NCI-H1417 treated with DMSO at 0.1 percent for 48 hours (cell line): ENCODE results near the gene TSPAN4.

ENCODE experiments used
- DNase-seq: peaks from one replicate; lab custom pipeline; 2025; lab: John Stamatoyannopoulos, UW

The TSPAN4 gene

GRCh38 chr11:824292-824880 lies 18.3 kb upstream of the TSPAN4 start:
- DNase-seq = no peak

- no peak for DNase-seq
Observed at GRCh38 chr11:824942-825341, 17.7 kb upstream of the TSPAN4 start.

DNA sequence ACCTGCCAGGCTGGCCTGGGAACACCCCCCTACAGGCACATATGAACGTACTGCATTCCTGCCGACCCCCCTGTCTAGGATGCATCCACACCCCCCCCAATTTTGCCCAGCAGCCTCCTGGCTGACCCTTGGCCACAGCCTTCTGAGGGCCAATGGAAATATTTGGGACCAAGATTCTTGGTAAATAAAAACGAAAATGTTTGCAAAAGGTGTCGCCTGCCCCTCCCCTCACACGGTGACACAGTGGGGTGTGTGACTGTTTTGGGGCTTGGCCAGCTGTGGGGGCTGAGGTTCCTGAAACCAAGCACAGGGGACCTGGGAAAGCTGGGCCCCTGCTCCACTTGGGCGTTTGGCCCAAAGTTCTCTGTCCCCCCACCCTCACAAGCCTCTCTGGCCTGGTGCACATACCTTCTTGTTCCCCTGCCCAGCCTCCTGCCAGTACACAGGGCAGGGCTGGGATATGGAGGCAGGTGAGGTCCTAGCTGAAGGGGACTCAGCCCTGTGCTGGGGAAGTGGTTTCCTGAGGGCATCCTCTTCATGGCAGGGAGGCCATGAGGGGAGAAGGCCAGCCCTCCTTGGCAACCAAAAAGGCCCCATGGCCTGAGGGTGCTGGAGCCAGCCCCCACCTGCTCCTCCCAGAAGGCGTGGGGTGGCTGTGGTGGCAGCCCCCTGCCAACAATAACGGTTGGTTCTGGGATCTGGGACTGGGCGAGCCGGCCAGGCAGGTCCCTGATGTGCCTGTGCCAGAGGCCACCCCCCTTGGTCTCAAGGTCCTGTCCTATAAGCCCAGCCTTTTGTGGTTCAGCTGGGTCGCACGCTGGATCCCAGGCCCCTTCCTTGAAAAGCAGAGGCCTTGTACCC lies 17.1 kb upstream of the TSPAN4 start:
- no peak for DNase-seq

GRCh38 chr11:826227-826621 lies 16.4 kb upstream of the TSPAN4 start:
- DNase-seq = no peak

- no peak for DNase-seq
Observed at GRCh38 chr11:826836-827145, 15.9 kb upstream of the TSPAN4 start.

DNA sequence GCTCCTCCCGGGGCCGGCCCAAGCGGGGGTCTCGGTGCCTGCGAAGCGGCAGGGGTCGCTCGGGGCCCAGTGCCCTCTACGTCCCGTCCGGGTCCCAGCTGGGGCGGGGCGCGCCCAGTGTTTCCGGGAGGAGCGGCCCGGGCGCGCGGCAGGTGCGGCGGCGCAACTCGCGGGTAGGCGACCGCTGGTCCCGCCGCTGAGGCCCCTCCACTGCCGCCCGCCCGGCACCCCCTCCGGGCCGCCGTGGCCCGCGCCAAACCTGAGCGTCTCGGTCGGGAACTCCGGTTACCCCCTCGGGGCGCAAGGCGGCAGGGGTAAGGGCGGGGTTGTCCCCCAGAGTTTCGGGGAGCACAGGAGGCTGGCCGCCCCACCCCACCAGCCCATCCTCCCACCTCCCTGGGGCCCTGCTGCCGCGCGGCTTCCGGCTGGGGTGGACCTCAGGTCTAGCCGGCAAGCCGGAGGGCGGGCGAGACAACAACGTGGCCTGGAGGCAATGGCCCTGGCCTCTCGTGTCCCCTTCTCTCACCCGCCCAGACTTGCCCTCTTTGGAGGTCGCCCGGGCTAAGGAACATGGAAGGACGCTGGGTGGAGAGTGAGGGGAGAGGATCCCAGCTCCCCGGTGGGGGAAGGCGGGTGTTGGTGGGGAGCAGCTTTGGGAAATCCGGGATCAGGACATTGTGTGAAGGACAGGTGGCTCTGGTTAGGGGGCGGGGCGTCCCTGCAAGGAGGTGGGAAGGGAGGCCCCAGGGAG lies 15.3 kb upstream of the TSPAN4 start:
- no peak for DNase-seq

DNA sequence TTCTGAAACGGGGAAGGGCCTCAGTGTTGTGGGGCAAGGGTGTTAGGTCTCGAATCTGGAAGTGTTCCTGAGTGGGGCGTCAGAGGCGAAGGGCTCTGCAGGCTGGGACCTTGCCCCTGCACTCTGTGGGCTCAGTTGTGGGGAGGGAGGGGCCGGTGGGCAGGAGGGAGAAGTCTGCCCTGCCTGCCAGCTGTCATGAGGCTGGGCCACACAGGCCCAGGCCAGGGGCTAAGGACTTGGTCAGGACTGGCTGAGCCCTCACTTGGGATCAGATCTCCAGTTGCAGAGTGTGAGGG lies 14.8 kb upstream of the TSPAN4 start, which contains the start of gene CRACR2B:
TSS of gene CRACR2B (plus strand) at position 23 of the 296 bp plus-strand sequence. CDS start 689 bp downstream, outside the sequence.
- DNase-seq = no peak

DNA sequence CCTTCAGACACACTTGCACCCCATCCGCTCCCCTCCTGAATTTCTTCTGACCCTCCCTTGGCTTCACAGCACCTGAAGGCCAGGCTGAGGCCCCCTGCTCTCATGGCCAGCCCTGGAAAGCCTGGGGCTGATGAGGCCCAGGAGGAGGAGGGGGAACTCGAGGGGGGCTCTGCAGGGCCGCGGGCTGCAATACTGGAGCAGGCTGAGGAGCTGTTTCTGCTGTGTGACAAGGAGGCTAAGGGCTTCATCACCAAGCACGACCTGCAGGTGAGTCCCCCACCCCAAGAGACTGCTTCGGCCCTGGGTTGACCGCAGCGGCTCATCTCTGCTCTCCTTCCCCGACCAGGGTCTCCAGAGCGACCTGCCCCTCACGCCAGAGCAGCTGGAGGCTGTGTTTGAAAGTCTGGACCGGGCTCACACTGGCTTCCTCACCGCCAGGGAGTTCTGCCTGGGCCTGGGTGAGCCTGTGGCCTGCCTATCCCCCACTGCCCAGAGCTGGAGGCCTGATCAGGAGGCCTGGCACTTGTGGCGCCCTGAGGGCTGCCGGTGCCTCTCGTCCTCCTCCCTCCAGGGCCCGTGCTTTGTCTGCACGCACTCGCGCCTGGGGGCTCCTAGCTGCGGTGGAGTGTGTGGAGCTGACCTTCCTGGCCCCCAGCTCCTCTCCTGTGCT lies 14.0 kb upstream of the TSPAN4 start:
- DNase-seq = no peak

- DNase-seq = no peak
Observed at GRCh38 chr11:829176-829846, 13.3 kb upstream of the TSPAN4 start.

- DNase-seq = no peak
Observed at GRCh38 chr11:829847-830294, 12.8 kb upstream of the TSPAN4 start.

DNA sequence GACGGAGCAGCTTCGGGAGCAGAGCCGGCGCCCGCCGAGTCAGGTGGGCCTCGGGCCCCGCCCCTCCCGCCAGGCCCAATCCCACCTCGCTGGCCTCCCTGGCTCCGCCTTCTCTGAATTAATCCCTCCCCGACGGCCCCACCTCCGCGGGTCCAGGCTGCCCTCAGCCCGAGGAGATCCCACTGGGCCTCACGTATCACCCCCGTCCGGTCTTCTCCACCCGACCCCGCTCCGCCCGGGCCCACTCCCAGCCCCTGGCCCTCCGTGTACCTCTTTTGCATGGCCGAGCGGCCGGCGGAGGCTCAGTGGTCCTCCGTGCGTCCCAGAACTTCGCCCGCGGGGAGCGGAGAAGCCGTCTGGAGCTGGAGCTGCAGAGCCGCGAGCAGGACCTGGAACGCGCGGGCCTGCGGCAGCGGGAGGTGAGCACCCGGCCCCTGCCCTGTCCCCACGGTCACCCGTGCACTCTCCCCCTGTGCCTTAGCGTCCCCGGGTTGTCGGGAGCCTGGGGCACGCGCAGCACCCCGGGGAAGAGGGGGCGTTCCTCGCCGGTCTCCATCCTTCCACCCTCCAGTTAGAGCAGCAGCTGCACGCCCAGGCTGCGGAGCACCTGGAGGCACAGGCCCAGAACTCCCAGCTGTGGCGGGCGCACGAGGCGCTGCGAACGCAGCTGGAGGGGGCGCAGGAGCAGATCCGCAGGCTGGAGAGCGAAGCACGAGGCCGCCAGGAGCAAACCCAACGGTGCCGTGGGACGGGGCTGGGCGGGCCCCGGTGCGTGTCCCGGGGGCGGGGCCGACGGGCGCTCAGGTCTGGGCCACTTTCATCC lies 12.1 kb upstream of the TSPAN4 start:
- DNase-seq = no peak

DNA sequence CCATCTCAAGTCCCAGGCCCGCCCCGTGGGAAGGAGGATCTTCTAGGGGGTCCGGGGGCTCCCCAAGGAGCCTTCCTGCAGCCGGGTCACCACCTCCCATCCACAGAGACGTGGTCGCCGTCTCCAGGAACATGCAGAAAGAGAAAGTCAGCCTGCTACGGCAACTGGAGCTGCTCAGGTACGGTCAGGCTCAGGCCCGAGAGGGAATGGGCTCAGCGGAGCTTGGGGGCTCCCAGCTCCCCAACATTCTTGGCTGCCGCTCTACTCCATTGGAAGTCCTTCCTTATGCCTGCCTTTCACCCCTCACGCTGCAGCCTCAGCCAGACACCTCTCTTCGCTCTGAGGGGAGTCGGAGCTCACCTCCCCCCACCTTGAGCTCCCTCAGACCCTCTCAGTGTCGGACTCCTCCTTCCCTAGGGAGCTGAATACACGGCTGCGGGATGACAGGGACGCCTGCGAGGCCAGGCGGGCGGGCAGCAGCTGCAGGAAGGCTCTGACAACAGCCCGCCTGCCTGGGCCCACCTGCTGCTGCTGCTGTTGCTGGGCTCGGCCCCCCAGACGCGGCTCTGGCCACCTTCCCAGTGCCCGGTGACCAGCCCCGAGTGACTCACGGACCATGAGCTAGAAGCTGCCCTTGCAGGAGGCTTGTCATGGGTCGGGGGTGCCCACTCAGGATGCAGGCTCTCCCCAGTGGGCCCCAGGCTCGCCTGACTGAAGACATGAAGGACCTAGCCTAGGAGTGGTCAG lies 11.4 kb upstream of the TSPAN4 start:
- no peak for DNase-seq

DNA sequence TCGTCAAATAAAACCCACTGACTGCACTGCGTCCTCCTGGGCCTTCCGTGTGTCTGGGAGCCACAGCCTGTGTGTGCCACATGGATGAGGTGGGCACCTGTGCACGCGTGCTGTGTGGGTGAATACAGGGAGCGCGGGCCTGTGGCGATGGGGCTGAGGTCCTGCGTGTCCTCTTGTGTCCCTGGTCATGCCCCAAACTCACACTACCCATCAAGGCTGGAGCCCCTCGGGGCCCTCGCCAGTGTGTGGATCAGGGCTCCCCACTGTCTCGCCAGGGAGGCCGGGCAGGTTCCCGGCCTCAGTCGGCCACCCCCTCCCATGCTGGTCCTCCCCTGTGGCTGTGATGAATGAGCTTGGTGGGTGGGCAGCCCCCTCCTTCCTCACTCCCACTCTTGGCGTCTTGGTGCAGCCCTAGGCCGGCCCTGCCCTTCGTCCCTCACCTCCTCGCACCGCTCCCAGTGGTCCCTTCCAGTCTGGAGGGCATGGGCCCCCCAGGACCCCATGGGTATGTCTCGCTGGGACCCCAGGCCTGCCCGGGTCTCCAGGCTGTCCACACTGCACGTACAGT lies 10.6 kb upstream of the TSPAN4 start:
- DNase-seq = no peak

DNA sequence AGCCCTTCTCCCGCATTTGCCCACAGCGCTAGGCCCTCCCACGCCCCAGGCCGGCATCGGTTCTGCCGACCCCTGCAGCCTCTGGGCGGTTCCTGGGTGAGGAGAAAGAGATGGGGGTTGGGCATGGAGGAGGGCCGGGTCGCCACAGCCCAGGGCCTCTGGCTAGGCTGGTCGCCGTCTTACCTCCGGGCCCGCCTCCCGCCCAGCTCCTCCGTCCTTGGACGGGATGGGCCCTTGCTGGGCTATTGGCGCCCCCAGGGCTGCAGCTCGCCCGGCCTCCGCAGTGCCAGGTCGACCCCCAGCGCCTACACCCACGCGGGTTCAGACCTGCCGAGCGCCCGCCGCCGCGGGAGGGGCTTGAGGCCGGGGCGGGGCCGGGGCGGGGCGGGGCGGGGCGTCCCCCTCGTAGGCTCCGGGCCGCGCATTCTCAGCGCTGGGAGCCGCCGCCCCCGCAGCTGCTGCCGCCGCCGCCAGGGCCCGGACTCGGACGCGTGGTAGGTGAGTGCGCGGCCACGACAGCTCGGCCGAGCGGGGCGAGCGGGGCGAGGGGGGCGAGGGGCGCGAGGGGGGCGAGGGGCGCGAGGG lies 10.0 kb upstream of the TSPAN4 start, which contains the start of gene CD151:
TSS of gene CD151 (plus strand) at position 424 of the 585 bp plus-strand sequence. CDS start 3,118 bp downstream, outside the sequence.
- DNase-seq = no peak

DNA sequence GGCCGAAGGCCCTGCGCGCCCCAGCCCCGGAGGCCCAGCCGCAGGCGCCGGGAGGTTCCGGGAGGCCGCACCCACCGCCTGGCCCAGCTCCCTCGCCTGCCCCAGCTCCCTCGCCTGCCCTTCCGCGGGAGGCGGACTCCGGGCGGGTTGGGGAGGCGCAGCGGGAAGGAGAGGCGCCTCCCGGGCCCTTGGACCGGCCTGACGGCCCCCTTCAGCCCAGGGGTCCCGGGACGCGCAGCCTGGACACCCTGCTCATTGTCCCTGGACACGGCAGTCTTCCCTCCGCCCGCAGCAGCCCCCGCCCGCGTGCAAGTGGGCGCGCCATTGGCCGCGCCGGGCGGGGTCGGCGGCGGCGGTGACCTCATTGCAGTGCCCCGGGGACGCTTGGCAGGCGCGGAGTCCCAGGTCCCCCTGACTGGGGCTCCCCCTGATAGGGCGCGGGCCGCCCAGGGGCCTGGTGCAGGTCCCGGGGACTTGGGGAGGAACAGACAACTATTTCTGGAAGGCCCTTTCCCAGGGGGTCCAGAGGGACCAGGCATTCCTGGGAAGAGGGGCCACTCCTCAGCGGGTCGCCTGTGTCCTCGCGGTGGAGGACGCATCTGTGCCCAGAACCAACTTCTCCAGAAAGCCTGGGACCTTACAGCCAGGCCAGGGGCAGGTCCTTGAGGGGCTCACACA lies 9.4 kb upstream of the TSPAN4 start:
- no peak for DNase-seq

GRCh38 chr11:833849-834311 lies 8.8 kb upstream of the TSPAN4 start:
- no peak for DNase-seq

DNA sequence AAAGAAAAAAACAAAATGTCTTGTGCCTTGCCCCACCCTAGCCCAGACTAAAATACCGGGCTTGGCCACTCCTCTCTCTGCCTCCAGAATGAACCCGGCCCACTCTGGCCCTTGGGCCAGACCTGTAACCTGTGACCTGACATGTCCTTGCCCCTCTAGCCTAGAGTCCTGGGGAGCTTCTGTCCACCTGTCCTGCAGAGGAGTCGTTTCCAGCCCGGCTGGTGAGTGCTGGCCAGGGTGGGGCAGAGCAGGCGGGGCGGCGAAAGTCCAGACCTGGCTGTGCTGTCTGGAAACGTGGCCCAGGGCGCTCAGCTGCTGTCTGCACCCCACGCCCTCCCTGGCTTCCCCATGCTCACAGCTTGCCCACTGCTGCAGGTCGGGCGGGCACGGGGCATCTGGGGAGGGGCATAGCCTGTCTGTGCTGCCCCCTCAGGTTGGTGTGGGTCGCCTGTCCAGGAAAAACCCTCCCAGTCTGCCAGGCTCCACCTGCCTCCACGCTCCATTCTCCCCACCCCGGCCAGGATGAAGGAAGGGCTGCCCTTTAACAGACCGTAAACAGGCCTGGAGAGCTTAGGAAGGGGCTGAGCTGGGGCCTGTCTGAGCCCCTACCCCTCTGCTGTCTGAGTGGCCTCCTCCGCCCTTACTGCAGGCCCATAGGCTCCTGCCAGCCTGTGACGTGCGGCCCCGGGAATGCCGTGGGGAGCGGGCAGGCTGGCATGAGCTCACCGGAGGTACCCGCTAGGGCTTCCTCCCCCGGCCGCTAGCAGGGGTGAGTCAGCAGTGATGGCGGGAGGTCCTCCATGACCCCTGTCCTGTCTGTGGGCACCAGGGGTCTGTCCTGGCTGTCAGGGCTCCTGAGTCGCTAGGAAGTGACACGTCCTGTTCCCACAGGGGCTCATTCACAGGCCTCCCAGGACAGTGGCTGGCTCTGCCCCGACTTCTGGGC lies 8.0 kb upstream of the TSPAN4 start:
- no peak for DNase-seq

DNA sequence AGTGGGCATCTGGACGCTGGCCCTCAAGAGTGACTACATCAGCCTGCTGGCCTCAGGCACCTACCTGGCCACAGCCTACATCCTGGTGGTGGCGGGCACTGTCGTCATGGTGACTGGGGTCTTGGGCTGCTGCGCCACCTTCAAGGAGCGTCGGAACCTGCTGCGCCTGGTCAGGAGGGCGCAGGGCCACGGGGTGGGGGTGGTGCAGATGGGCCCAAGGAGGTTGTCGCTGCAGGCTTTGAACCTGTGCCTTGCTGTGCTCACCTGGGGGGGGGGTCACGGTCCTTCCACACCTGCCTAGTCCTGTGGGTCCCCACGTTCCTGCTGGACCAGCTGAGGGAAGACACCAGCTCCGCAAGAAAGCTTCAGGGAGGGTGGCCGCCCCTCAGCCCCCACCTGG lies 6.4 kb upstream of the TSPAN4 start:
- no peak for DNase-seq
